Hepatic stellate cell (primary cell): ENCODE measurements around the gene PILRA.
A peak's percentile ranks its signal among the peaks of the same experiment; 100 is the strongest.
"Not testable (repeated sequence)": the region's sequence is repeated elsewhere in the genome, so short reads cannot be mapped to it uniquely, and the experiment has no call there.

ENCODE experiments used
- DNase-seq: peaks from one replicate; pipeline ENCODE4 v3.0.0; 2011; ENCODE audit warnings: low spot score

Gene PILRA

GRCh38 chr7:100380196-100380595, 6.9 kb downstream of the PILRA start:
- no peak for DNase-seq

GRCh38 chr7:100381531-100382233, 8.4 kb downstream of the PILRA start:
- DNase-seq, result not testable (repeated sequence)

- not testable (repeated sequence) for DNase-seq
These were observed 9.1 kb downstream of the PILRA start for GRCh38 chr7:100382234-100382853.

GRCh38 chr7:100384628-100385294, 11.5 kb downstream of the PILRA start:
- no peak for DNase-seq

- no peak for DNase-seq
These were observed 13.7 kb downstream of the PILRA start for GRCh38 chr7:100386940-100387339.

- DNase-seq, result no peak
These were observed 14.4 kb downstream of the PILRA start for GRCh38 chr7:100387695-100388094.

DNA sequence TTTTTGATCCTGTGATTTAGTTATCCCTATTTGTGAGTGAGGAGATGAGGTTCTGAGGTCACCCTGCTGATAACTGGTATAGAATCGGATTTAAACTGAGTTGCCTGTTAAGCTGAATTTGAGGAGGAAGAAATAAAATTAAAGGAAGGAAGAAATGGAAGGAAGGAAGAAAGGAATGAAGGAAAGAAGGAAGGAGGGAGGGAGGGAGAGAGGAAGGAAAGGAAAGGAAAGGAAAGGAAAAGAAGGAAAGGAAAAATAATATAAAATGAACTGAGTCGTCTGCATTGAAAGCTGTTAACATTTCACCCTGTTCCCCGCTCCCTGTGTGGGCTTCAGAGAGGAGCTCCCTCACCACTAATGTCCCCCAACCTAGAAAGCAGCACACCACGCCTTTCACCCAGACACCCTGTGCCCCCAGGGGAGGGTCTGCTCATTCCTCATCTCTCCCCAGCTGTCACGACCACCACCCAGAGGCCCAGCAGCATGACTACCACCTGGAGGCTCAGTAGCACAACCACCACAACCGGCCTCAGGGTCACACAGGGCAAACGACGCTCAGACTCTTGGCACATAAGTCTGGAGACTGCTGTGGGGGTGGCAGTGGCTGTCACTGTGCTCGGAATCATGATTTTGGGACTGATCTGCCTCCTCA, 16.3 kb downstream of the PILRA start:
- no peak for DNase-seq

- no peak for DNase-seq
These were observed 17.2 kb downstream of the PILRA start for GRCh38 chr7:100390286-100391009.

GRCh38 chr7:100393233-100393905, 20.1 kb downstream of the PILRA start:
- DNase-seq, result no peak

DNA sequence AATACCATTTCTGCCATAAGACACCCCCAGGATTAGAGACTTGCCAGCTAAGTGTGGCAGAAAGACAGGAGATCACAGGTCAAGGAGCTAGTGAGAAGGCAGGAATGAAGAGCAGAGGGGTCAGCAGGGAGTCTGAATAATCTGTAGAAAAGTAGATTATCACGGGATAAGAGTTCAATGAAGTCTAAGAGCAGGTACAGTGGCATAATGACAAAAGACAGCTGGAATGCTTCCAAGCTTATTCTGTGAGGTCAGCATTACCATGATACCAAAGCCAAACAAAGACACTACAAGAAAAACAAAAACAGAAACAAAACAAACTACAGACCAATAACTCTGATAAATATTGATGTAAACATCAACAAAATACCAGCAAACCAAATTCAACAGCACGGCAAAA, 20.8 kb downstream of the PILRA start:
- no peak for DNase-seq

DNA sequence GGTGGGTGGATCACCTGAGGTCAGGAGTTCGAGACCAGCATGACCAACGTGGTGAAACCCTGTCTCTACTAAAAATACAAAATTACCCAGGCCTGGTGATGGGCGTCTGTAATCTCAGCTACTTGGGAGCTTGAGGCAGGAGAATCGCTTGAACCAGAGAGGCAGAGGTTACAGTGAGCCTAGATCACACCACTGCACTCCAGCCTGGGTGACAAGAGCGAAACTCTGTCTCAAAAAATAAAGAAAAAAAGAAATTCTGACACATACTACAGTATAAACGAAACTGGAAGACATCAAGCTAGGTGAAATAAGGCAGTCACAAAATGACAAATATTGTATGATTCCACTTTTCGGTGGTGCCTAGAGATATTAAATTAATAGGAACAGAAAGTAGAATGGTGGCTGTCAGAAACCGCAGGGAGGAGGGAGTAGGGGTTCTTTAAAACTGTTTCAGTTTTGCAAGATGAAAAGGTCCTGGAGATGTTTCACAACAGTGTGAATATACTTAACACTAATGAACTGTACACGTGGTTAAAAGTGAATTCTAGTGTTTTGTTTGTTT, 23.2 kb downstream of the PILRA start:
- DNase-seq, result no peak

- DNase-seq, result no peak
These were observed 24.2 kb downstream of the PILRA start for GRCh38 chr7:100397315-100398081.

- no peak for DNase-seq
These were observed 25.0 kb downstream of the PILRA start for GRCh38 chr7:100398239-100398638.

DNA sequence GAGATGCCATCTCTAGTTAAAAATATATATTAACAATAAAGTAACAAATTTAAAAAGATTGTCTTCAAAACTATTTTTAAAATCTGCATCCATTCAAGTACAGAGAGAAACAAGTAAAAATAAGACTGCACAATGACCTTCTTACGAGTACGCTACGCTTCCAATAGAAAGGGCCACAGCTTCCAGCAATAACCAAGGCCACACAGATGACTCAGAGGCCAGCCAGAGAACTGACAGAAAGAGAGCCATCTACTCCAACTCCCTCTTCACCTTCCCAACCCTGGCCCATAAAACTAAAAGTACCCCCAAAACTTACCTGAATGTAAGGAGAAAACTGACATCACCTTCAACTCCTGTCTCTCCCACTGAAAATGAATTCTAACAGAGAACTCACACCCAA, 26.8 kb downstream of the PILRA start:
- DNase-seq, result no peak

DNA sequence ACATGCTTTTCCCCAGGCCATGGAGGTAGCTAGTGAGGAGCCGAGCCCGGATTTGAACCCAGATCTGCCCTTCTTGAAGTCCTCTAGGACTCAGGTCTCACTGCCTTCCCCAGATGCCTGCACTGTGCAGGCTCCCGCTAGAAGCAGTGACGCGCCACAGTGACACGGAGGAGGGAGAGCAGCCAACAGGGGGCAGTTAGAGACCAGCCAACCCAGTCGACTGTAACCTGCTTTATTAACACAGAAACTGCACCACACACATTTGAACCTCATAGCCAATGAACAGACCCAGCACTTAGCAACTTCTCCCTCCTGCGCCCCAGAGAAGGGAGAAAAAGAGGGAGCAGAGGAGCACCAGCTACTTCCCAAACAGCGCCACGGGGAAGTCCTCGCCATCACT, 27.4 kb downstream of the PILRA start:
- no peak for DNase-seq

DNA sequence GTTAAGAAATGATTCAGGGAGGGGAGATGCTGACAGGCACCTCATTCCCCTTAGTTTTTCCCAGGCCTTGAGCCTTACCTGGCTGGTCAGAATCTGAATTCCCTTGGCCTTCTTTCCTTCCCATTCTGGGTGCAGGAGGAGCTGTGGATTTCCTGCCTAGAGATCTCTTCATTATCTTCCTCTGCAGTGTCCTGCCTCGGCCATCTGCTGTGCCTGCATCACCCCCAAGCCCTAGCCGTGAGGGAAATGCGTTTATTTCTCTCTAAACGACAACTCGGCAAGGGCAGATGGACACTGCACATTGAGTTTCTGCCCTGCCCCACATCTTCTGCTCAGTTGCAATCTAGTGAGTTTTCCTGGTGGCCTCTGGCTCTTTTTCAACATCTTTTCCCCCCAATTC, 28.5 kb downstream of the PILRA start:
- no peak for DNase-seq

DNA sequence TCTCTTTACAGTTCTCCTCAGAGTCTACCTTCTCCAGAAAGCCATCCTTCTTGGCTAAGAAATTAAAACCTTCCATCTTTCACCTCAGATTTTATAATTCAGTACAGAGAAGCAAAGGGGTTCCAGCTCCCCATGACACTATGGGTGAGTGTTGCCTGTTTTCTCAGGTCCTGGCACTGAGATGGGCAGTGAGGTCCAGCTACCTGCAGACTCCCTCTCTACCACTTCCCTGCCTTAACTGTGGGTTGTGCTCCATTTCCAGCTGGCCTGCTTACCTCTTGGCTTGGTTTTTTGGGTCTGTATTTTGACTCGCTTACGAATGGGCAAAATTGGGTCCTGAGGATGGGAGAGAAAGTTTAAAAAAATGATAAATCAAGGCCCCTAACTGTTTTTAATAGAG, 29.0 kb downstream of the PILRA start:
- no peak for DNase-seq

- no peak for DNase-seq
These were observed 33.5 kb downstream of the PILRA start for GRCh38 chr7:100406767-100407166.

- peak; percentile 63 for DNase-seq
These were observed 34.2 kb downstream of the PILRA start for GRCh38 chr7:100407285-100408180.
